ENCODE measurements around the gene GAREM2. TPM values are rescaled to one million over a fixed set of nuclear protein-coding genes. Genes with fewer than 3 reads are reported as not detected.

GAREM2 gene
- total and polyA plus RNA-seq, 12 donors = 0.55 to 2.3 (median 1.1) TPM

- Histone ChIP-seq H3K4me3 (no peak overlapping the region), H3K9me3 (no peaks in the 10 kb centered on the region), H3K4me1 (no peaks in the 10 kb centered on the region), H3K36me3 (peaks cover 0 to 100% (median 69%) of the 10 kb centered on the region in 9 donors), H3K27ac (no peak overlapping the region), H3K27me3 (no peaks in the 10 kb centered on the region)
- intact Hi-C loops (cut with DNase I) = loop anchor here in 1 of 10 donors (10.0 kb wide), 1 partner anchor 82 kb away; no protein-coding TSS in a partner anchor
- WGBS, 2 donors = 39 to 40% methylated on average over 1 of the region's 1 CpG
- no peak for ATAC-seq
- TF ChIP-seq CTCF (IDR thresholded peaks at IDR 0.05) = no peak
- no peak for DNase-seq
Observed at GRCh38 chr2:26202981-26203490, 30.1 kb downstream of the GAREM2 start.

GRCh38 chr2:26203906-26204305, 31.0 kb downstream of the GAREM2 start:
- H3K36me3 ChIP-seq = peaks cover 0 to 100% (median 69%) of the 10 kb centered on the region in 9 donors

GRCh38 chr2:26212011-26212410, 39.1 kb downstream of the GAREM2 start:
- Histone ChIP-seq H3K4me1 (peaks cover 0 to 5% (median 0%) of the 10 kb centered on the region in 9 donors), H3K27me3 (no peaks in the 10 kb centered on the region), H3K4me3 (no peak overlapping the region), H3K9me3 (no peaks in the 10 kb centered on the region), H3K27ac (no peak overlapping the region), H3K36me3 (peaks cover 0 to 100% (median 75%) of the 10 kb centered on the region in 9 donors)
- 89 to 90% methylated on average over 5 of the region's 5 CpGs for whole genome bisulfite sequencing, 2 donors
- TF ChIP-seq CTCF (IDR thresholded peaks at IDR 0.05) = no peak
- ATAC-seq (no peak), DNase-seq (no peak)
- intact Hi-C loops (cut with DNase I) = loop anchor here in 1 of 10 donors (5.0 kb wide), 1 partner anchor 80 kb away; no protein-coding TSS in a partner anchor

More at GRCh38 chr2:26203906-26204305, 31.0 kb downstream of the GAREM2 start:
- intact Hi-C loops (cut with DNase I) = loop anchor here in 1 of 10 donors (10.0 kb wide), 1 partner anchor 81 kb away; no protein-coding TSS in a partner anchor
- Histone ChIP-seq H3K9me3 (no peaks in the 10 kb centered on the region), H3K27ac (no peak overlapping the region), H3K27me3 (no peaks in the 10 kb centered on the region), H3K4me3 (no peak overlapping the region), H3K4me1 (no peaks in the 10 kb centered on the region)
- WGBS, 2 donors = 90 to 91% methylated on average over 7 of the region's 7 CpGs
- ATAC-seq (no peak), DNase-seq (no peak)
- no peak for TF ChIP-seq CTCF (IDR thresholded peaks at IDR 0.05)

- intact Hi-C loops (cut with DNase I) = loop anchor here in 1 of 10 donors (5.0 kb wide), 1 partner anchor 78 kb away; no protein-coding TSS in a partner anchor
- ATAC-seq (no peak), DNase-seq (no peak)
- peaks cover 0 to 100% (median 71%) of the 10 kb centered on the region in 9 donors for H3K36me3 ChIP-seq
- 88 to 98% methylated on average over 1 of the region's 1 CpG for WGBS, 2 donors
- H3K27me3 ChIP-seq = no peaks in the 10 kb centered on the region
- TF ChIP-seq CTCF (IDR thresholded peaks at IDR 0.05) = no peak
- H3K9me3 ChIP-seq = no peaks in the 10 kb centered on the region
- no peak overlapping the region for H3K27ac ChIP-seq
- H3K4me1 ChIP-seq = peaks cover 0 to 5% (median 0%) of the 10 kb centered on the region in 9 donors
- H3K4me3 ChIP-seq = no peak overlapping the region
Observed at GRCh38 chr2:26214759-26215158, 41.9 kb downstream of the GAREM2 start.

Measured in heart right ventricle (tissue), 16 donors.